Ectodermal cell (in vitro differentiated cells): ENCODE results near the gene INTS1.

Source experiments
- H3K27ac ChIP-seq: 2 replicates; pipeline ENCODE4 v1.7.0; 2013; ENCODE audit warnings: mild to moderate bottlenecking, low read depth, low read length; ENCODE audit not compliant: insufficient read depth, poor library complexity, severe bottlenecking
- H3K27me3 ChIP-seq: 2 replicates; pipeline ENCODE4 v1.7.0; 2013; ENCODE audit warnings: mild to moderate bottlenecking, low read length; ENCODE audit not compliant: insufficient read depth, control insufficient read depth, poor library complexity, severe bottlenecking
- H3K36me3 ChIP-seq: one replicate; pipeline ENCODE4 v1.7.0; 2013; ENCODE audit warnings: low read length; ENCODE audit not compliant: control insufficient read depth, insufficient read depth
- H3K4me1 ChIP-seq: one replicate; pipeline ENCODE4 v1.7.0; 2013; ENCODE audit warnings: low read length; ENCODE audit not compliant: control insufficient read depth, insufficient read depth
- H3K4me3 ChIP-seq: 2 replicates; pipeline ENCODE4 v1.7.0; 2013; ENCODE audit warnings: low read depth, low read length, control low read depth; ENCODE audit not compliant: insufficient read depth
- H3K9me3 ChIP-seq: 2 replicates; pipeline ENCODE4 v1.7.0; 2013; ENCODE audit warnings: mild to moderate bottlenecking, low read length, moderate library complexity; ENCODE audit not compliant: control insufficient read depth
- WGBS, 2 experiments: methylation state at CpG; one replicate each; pipeline ENCODE4 v1.1.7; 2013; ENCODE audit warnings: missing lambda C conversion rate in 2 of 2; 5-methylcytosine and 5-hydroxymethylcytosine counted together

INTS1 gene

GRCh38 chr7:1487466-1487865 lies 16.7 kb downstream of the INTS1 start:
- no peak overlapping the region for H3K4me3 ChIP-seq
- H3K27ac ChIP-seq, result no peak overlapping the region
- H3K27me3 ChIP-seq, result no peaks in the 10 kb centered on the region
- H3K4me1 ChIP-seq, result no peaks in the 10 kb centered on the region
- no peaks in the 10 kb centered on the region for H3K9me3 ChIP-seq
- WGBS, 2 experiments, result 93 to 94% methylated on average over 25 of the region's 25 CpGs
- H3K36me3 ChIP-seq, result peaks cover 15% of the 10 kb centered on the region

DNA sequence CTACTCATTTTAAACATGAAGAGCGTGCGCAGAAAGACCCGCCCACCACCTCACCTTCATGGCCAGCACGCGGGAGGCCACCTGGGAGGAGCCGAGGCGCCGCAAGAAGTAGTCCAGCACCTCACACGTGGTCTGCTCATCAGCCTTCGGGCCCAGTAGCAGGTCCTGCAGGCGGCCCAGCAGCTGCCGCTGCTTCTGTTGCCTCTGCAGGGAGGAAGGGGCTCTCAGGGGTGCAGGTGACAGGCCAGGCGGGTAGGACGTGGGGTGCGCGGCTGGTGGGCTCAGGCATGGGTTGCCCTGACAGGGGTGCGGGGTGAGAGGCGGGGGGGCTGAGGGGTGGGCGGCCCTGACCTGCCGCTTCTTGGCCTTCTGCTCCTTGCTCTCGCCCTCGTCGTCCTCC lies 17.6 kb downstream of the INTS1 start:
- Histone ChIP-seq H3K36me3 (peaks cover 10% of the 10 kb centered on the region), H3K4me3 (no peak overlapping the region), H3K27ac (no peak overlapping the region), H3K27me3 (no peaks in the 10 kb centered on the region), H3K9me3 (no peaks in the 10 kb centered on the region), H3K4me1 (no peaks in the 10 kb centered on the region)
- 92 to 93% methylated on average over 23 of the region's 23 CpGs for WGBS, 2 experiments

DNA sequence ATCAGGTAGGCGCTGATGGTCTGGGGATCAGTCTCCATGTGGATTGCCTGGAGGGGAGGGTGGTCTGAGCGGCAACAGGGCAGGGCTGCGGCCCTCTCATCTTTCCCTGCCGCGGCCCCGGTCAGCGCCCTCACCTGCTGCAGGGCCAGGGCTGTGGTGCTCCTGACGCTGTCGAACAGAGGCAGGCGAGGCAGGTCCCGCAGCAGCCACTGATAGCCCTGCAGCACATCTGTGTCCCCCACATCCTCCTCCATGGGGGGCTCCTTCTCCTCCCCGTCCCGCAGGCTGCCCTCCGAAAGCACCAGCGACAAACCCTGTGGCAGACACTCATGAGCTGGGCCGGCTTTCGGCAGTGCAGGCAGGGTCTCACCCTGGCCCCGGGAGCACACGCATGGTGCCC lies 19.0 kb downstream of the INTS1 start:
- H3K36me3 ChIP-seq, result peaks cover 6% of the 10 kb centered on the region
- no peak overlapping the region for H3K27ac ChIP-seq
- no peaks in the 10 kb centered on the region for H3K9me3 ChIP-seq
- H3K4me3 ChIP-seq, result no peak overlapping the region
- no peaks in the 10 kb centered on the region for H3K27me3 ChIP-seq
- H3K4me1 ChIP-seq, result no peaks in the 10 kb centered on the region
- WGBS, 2 experiments, result 95 to 98% methylated on average over 19 of the region's 19 CpGs

DNA sequence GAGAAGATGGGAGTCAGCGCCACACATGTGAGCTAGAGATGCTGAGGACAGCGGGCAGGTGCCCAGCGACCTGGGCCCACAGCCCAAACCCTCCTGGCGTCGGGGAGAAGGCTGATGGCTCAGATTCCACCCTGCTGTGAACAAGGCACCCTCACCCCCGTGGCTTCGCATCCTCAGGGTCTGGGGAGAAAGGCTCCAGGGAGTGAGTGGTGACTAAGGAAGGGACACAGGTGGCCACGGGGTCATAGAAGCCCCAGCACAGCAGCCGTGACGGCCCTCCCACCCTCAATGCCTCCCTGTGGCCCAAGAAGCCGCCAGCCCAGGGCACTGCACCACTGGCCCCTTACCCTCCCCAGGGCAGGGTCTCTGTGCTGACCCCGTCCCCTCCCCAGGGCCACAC lies 19.6 kb downstream of the INTS1 start:
- Histone ChIP-seq H3K27ac (no peak overlapping the region), H3K4me1 (no peaks in the 10 kb centered on the region), H3K4me3 (no peak overlapping the region), H3K27me3 (no peaks in the 10 kb centered on the region), H3K36me3 (peaks cover 11% of the 10 kb centered on the region), H3K9me3 (no peaks in the 10 kb centered on the region)
- WGBS, 2 experiments, result 92 to 95% methylated on average over 12 of the region's 12 CpGs

GRCh38 chr7:1483536-1484505 lies 20.4 kb downstream of the INTS1 start:
- Histone ChIP-seq H3K27me3 (no peaks in the 10 kb centered on the region), H3K36me3 (peaks cover 18% of the 10 kb centered on the region), H3K4me3 (no peak overlapping the region), H3K27ac (no peak overlapping the region), H3K9me3 (no peaks in the 10 kb centered on the region), H3K4me1 (no peaks in the 10 kb centered on the region)
- WGBS, 2 experiments, result 96% methylated on average over 65 of the region's 65 CpGs

DNA sequence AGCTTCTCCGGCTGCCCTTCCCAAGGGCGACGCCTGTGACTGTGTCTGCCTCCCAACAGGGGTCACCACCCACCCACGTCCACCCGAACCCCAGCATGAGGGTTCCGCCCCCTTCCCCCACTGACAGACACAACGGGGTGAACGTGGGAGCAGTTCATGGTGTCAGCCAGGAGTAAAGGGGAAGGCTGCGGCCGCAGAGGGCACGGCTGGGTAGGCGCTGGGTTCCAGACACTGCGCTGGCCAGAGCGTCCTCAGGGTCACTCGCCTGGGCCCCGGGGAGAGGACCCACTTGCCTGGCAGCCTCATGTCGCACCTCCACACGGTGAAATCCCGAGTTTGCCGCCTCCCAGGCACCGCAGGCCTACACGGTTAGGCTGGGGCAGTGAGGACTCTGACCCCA lies 21.1 kb downstream of the INTS1 start:
- Histone ChIP-seq H3K4me3 (no peak overlapping the region), H3K36me3 (peaks cover 20% of the 10 kb centered on the region), H3K27me3 (no peaks in the 10 kb centered on the region), H3K4me1 (no peaks in the 10 kb centered on the region), H3K9me3 (no peaks in the 10 kb centered on the region), H3K27ac (no peak overlapping the region)
- 89% methylated on average over 22 of the region's 22 CpGs for WGBS, 2 experiments

GRCh38 chr7:1481300-1481699 lies 22.9 kb downstream of the INTS1 start:
- Histone ChIP-seq H3K9me3 (no peaks in the 10 kb centered on the region), H3K4me1 (no peaks in the 10 kb centered on the region), H3K27ac (no peak overlapping the region), H3K27me3 (no peaks in the 10 kb centered on the region), H3K4me3 (no peak overlapping the region), H3K36me3 (peaks cover 20% of the 10 kb centered on the region)
- WGBS, 2 experiments, result 96% methylated on average over 20 of the region's 20 CpGs

- peaks cover 20% of the 10 kb centered on the region for H3K36me3 ChIP-seq
- H3K27me3 ChIP-seq, result no peaks in the 10 kb centered on the region
- no peaks in the 10 kb centered on the region for H3K4me1 ChIP-seq
- no peaks in the 10 kb centered on the region for H3K9me3 ChIP-seq
- no peak overlapping the region for H3K4me3 ChIP-seq
- WGBS, 2 experiments, result 86 to 92% methylated on average over 12 of the region's 12 CpGs
- no peak overlapping the region for H3K27ac ChIP-seq
Measured at GRCh38 chr7:1480670-1481069, 23.5 kb downstream of the INTS1 start.

- H3K27ac ChIP-seq, result no peak overlapping the region
- peaks cover 20% of the 10 kb centered on the region for H3K36me3 ChIP-seq
- H3K4me3 ChIP-seq, result no peak overlapping the region
- no peaks in the 10 kb centered on the region for H3K27me3 ChIP-seq
- no peaks in the 10 kb centered on the region for H3K4me1 ChIP-seq
- WGBS, 2 experiments, result 93 to 94% methylated on average over 24 of the region's 24 CpGs
- H3K9me3 ChIP-seq, result no peaks in the 10 kb centered on the region
Measured at GRCh38 chr7:1479287-1479686, 24.9 kb downstream of the INTS1 start.

DNA sequence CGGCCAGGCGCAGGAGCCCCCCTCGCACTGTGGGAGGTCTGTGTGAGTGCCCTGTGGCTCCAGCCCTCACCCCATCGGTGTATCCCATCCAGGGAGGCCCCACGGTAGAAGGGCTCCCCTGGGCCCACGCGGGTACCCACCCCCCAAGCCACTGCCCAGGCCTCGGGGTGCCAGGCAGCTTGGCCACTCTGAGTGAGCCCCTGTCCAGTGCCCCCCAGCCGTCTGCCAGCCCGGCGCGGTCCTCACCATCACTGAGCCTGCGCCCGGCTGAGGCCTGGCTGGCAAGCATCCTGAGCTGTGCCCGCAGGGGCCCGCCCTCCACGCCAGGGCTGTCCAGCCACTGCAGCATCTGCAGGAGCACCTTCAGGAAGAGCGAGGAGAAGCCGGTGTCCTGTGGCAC lies 25.7 kb downstream of the INTS1 start:
- WGBS, 2 experiments, result 93 to 94% methylated on average over 19 of the region's 19 CpGs
- H3K27ac ChIP-seq, result no peak overlapping the region
- no peaks in the 10 kb centered on the region for H3K27me3 ChIP-seq
- H3K36me3 ChIP-seq, result peaks cover 18% of the 10 kb centered on the region
- H3K4me1 ChIP-seq, result no peaks in the 10 kb centered on the region
- no peak overlapping the region for H3K4me3 ChIP-seq
- H3K9me3 ChIP-seq, result no peaks in the 10 kb centered on the region
